K562 (cell line): ENCODE measurements around the gene TLX2. TPM values are rescaled to one million over a fixed set of nuclear protein-coding genes. Genes with fewer than 3 reads are reported as not detected.

Source experiments
- ATAC-seq: fragments of 200-7000 bp; cut with Tn5 transposase; 3 replicates; pipeline ENCODE4 v1.9.1; 2020; ENCODE audit warnings: moderate library complexity
- BruUV-seq: library from RNA; stranded (reverse); fragments of 400-500 nt; replicated peaks from 2 replicates; lab custom pipeline; 2021; lab: Mats Ljungman, UMichigan
- CTCF ChIA-PET: fragments of 300-600 bp; formaldehyde crosslinking; extraction: SDS; loops from one replicate; lab custom pipeline; 2021; ENCODE audit warnings: low intra/inter-chr PET ratio; lab: Yijun Ruan, JAX
- POLR2A ChIA-PET: fragments of 300-600, 350-650 bp; sonication (Branson Sonifier 250); formaldehyde crosslinking; extraction: SDS; loops from one replicate; lab custom pipeline; 2021; ENCODE audit warnings: antibody characterized with exemption, inconsistent platforms; lab: Yijun Ruan, JAX
- DNase-seq, 4 experiments: peaks; one replicate each; pipeline versions ENCODE4 v3.0.0 to v3.0.0-alpha.2; 2011 to 2018; ENCODE audit warnings: low spot score in 3 of 4, mixed read lengths in 3 of 4; ENCODE audit errors: extremely low read depth in 1 of 4
- FAIRE-seq: peaks from 2 replicates; lab custom pipeline; 2011; peaks lifted over from hg19 to GRCh38; lab: Jason Lieb, UNC
- H2AFZ ChIP-seq: 2 replicates; pipeline ENCODE4 v1.6.0; 2011; ENCODE audit warnings: low read depth, low read length, control low read depth, inconsistent platforms
- H3K27ac ChIP-seq: fragments of 200-600 bp; 3 replicates; pipeline ENCODE4 v1.8.0; 2011; ENCODE audit warnings: low read depth, mild to moderate bottlenecking, control low read depth, inconsistent platforms, low read length, moderate library complexity, mixed read lengths; ENCODE audit errors: extremely low read depth
- H3K27me3 ChIP-seq, 2 experiments: fragments of 300-600 bp in 1 of 2; 2 replicates in 1 of 2; 3 replicates in 1 of 2; pipeline versions ENCODE4 v1.6.0 to v1.8.0; 2011; ENCODE audit warnings: inconsistent platforms in 2 of 2, low read length in 2 of 2, mild to moderate bottlenecking in 1 of 2, mixed read lengths in 1 of 2, moderate library complexity in 1 of 2; ENCODE audit not compliant: control insufficient read depth in 2 of 2, insufficient read depth in 2 of 2
- H3K36me3 ChIP-seq: fragments of 300-600 bp; 3 replicates; pipeline ENCODE4 v1.8.0; 2011; ENCODE audit warnings: mild to moderate bottlenecking, low read length, inconsistent platforms; ENCODE audit not compliant: control insufficient read depth, insufficient read depth
- H3K4me1 ChIP-seq, 2 experiments: fragments of 200-600 bp in 1 of 2; replicated peaks in 1 of 2; 2 replicates in 1 of 2; 3 replicates in 1 of 2; pipeline versions ENCODE4 v1.5.1 to v1.8.0; 2011; ENCODE audit warnings: inconsistent platforms in 2 of 2, low read length in 2 of 2, mild to moderate bottlenecking in 1 of 2, mixed read lengths in 1 of 2, moderate library complexity in 1 of 2; ENCODE audit not compliant: control insufficient read depth in 2 of 2, insufficient read depth in 2 of 2
- H3K4me2 ChIP-seq: 2 replicates; pipeline ENCODE4 v1.6.1; 2011; ENCODE audit warnings: low read length, control low read depth, inconsistent platforms, mixed read lengths; ENCODE audit not compliant: insufficient read depth
- H3K4me3 ChIP-seq: fragments of 200-600 bp; sonication (generic), shearing (Covaris generic); 2 replicates; pipeline ENCODE4 v1.5.1; 2016; ENCODE audit warnings: control low read depth, inconsistent platforms
- H3K79me2 ChIP-seq: fragments of 200-600 bp; 3 replicates; pipeline ENCODE4 v1.8.0; 2011; ENCODE audit warnings: low read length, inconsistent platforms; ENCODE audit not compliant: control insufficient read depth, insufficient read depth
- H3K9ac ChIP-seq, 2 experiments: 2 replicates each; pipeline versions ENCODE4 v1.6.0 to v1.6.1; 2011; ENCODE audit warnings: low read depth in 2 of 2, low read length in 2 of 2, control low read depth in 1 of 2, inconsistent platforms in 1 of 2, mild to moderate bottlenecking in 1 of 2, mixed read lengths in 1 of 2; ENCODE audit not compliant: insufficient read depth in 1 of 2
- H3K9me1 ChIP-seq: one replicate; pipeline ENCODE4 v1.6.0; 2011; ENCODE audit warnings: inconsistent platforms, mild to moderate bottlenecking, low read length, moderate library complexity; ENCODE audit not compliant: control insufficient read depth, insufficient read depth
- H3K9me3 ChIP-seq: replicated peaks from 2 replicates; pipeline ENCODE4 v1.5.1; 2011; ENCODE audit warnings: low read depth, low read length, inconsistent platforms; ENCODE audit not compliant: control insufficient read depth, insufficient read depth
- H4K20me1 ChIP-seq: replicated peaks from 2 replicates; pipeline ENCODE4 v1.6.1; 2011; ENCODE audit warnings: low read length, inconsistent platforms, mixed read lengths; ENCODE audit not compliant: control insufficient read depth, insufficient read depth
- BCOR ChIP-seq: fragments of 450-650 bp; IDR thresholded peaks from 2 replicates; pipeline ENCODE4 v1.6.1; 2016
- C11orf30 ChIP-seq: fragments of 450-650 bp; IDR thresholded peaks from 2 replicates; pipeline ENCODE4 v1.6.1; 2016; ENCODE audit warnings: low read depth, mild to moderate bottlenecking
- CBX8 ChIP-seq: fragments of 200-600 bp; sonication (generic); IDR thresholded peaks from 2 replicates; pipeline ENCODE4 v1.6.1; 2012; ENCODE audit warnings: borderline replicate concordance, mixed run types, low read depth, mild to moderate bottlenecking, moderate library complexity, mixed read lengths, low read length, control low read depth, inconsistent platforms; ENCODE audit not compliant: poor library complexity, severe bottlenecking; ENCODE audit errors: extremely low read depth
- CC2D1A ChIP-seq: fragments of 450-650 bp; IDR thresholded peaks from 2 replicates; pipeline ENCODE4 v1.6.1; 2017; ENCODE audit warnings: mild to moderate bottlenecking
- CREBBP ChIP-seq: IDR thresholded peaks from one replicate; pipeline ENCODE4 v1.6.1; 2012; ENCODE audit warnings: low read depth, mild to moderate bottlenecking, control low read depth, inconsistent platforms, low read length
- ETS2 ChIP-seq: IDR thresholded peaks from 2 replicates; pipeline ENCODE4 v1.6.1; 2016; ENCODE audit warnings: borderline replicate concordance, missing genetic modification characterization, mild to moderate bottlenecking, moderate library complexity, missing compliant biosample characterization; ENCODE audit not compliant: poor library complexity, severe bottlenecking
- GTF2E2 ChIP-seq: fragments of 200-800 bp; sonication (Bioruptor generic); IDR thresholded peaks from 2 replicates; pipeline ENCODE4 v1.6.1; 2016; ENCODE audit warnings: missing genetic modification characterization, missing compliant biosample characterization
- HDAC8 ChIP-seq: fragments of 450-650 bp; IDR thresholded peaks from 2 replicates; pipeline ENCODE4 v1.6.1; 2016; ENCODE audit warnings: mild to moderate bottlenecking, missing genetic modification characterization, moderate library complexity, missing compliant biosample characterization
- ID3 ChIP-seq, 2 experiments: fragments of 250-450 bp in 1 of 2; fragments of 450-650 bp in 1 of 2; sonication (Bioruptor Pico) in 1 of 2; IDR thresholded peaks; 2 replicates each; pipeline versions ENCODE4 v1.6.1 to v1.8.0; 2016 to 2021; ENCODE audit warnings: mild to moderate bottlenecking in 2 of 2, moderate library complexity in 2 of 2, missing compliant biosample characterization in 1 of 2, missing genetic modification characterization in 1 of 2
- MEIS2 ChIP-seq: fragments of 450-650 bp; IDR thresholded peaks from 2 replicates; pipeline ENCODE4 v1.6.1; 2014; ENCODE audit warnings: mild to moderate bottlenecking; ENCODE audit not compliant: partially characterized antibody
- SMARCE1 ChIP-seq: fragments of 450-650 bp; IDR thresholded peaks from 2 replicates; pipeline ENCODE4 v1.7.1; 2016; ENCODE audit warnings: mild to moderate bottlenecking
- TGIF2 ChIP-seq: sonication (generic); formaldehyde crosslinking; IDR thresholded peaks from 2 replicates; pipeline ENCODE4 v1.8.1; 2022; ENCODE audit warnings: mild to moderate bottlenecking, missing genetic modification reagents, moderate library complexity
- YY1 ChIP-seq, 3 experiments: IDR thresholded peaks; 2 replicates each; pipeline ENCODE4 v1.6.1; 2011; ENCODE audit warnings: low read length in 2 of 3, mild to moderate bottlenecking in 2 of 3, moderate library complexity in 2 of 3, borderline replicate concordance in 1 of 3, control low read depth in 1 of 3, low read depth in 1 of 3; ENCODE audit not compliant: insufficient read depth in 3 of 3, insufficient replicate concordance in 2 of 3, control insufficient read depth in 1 of 3, insufficient read length in 1 of 3; ENCODE audit errors: extremely low read depth in 1 of 3
- ZC3H8 ChIP-seq: fragments of 450-650 bp; IDR thresholded peaks from 2 replicates; pipeline ENCODE4 v1.6.1; 2017
- ZNF551 ChIP-seq: fragments of 250-450 bp; sonication (Bioruptor Pico); IDR thresholded peaks from 2 replicates; pipeline ENCODE4 v1.5.0; 2021; ENCODE audit warnings: mild to moderate bottlenecking, moderate library complexity
- WGBS: fragments of 100-300 bp; shearing (Covaris generic); methylation state at CpG from one replicate; pipeline ENCODE4 v1.1.6; 2016; ENCODE audit warnings: low coverage, mixed read lengths; ENCODE audit not compliant: insufficient coverage; ENCODE audit errors: missing lambda C conversion rate; 5-methylcytosine and 5-hydroxymethylcytosine counted together
- in situ Hi-C: fragments of 300-500 bp; cut with MboI; formaldehyde crosslinking; loops from 4 replicates; pipeline ENCODE4 v1.15.0; 2018; ENCODE audit warnings: inconsistent platforms, mixed read lengths
- intact Hi-C: fragments of 100-400 bp; cut with micrococcal nuclease; formaldehyde crosslinking; loops from 2 replicates; pipeline ENCODE4 v1.14.2; 2022
- polyA plus RNA-seq, 8 experiments: library from polyadenylated mRNA; depleted of rRNA in 4 of 8; stranded (reverse) in 5 of 8; unstranded in 3 of 8; fragments of >200 nt; fragmentation: Nextera tagmentation in 2 of 8; fragmentation: Illumina TruSeq in 1 of 8; extraction: Ambion mirVana in 2 of 8; extraction: Trizol in 1 of 8; gene quantifications; 2 replicates each; pipeline versions ENCODE4 v1.2.1 to v1.2.3, GENCODE V29; 2011 to 2014; ENCODE audit warnings: inconsistent platforms in 1 of 8, missing spikeins in 1 of 8
- total RNA-seq, 7 experiments: library from RNA; depleted of rRNA in 6 of 7; stranded (reverse); fragments of >200 nt in 6 of 7; fragmentation: Illumina TruSeq in 2 of 7; extraction: Trizol in 2 of 7; gene quantifications; 2 replicates each; pipeline versions ENCODE4 v1.2.1 to v1.2.3, GENCODE V29; 2011 to 2021; ENCODE audit warnings: low replicate concordance in 1 of 7
- TF ChIP-seq, protein P1 (sequence below): fragments of 150-350 bp; conservative IDR thresholded peaks from 2 replicates; pipeline ENCODE4 v1.6.1; 2014; ENCODE audit warnings: low read length

TLX2 gene
- total and polyA plus RNA-seq, 9 of the 15 experiments (the other 6 are each of a cell fraction or from before 2014, with no cell fraction given), result not detected

GRCh38 chr2:74493546-74493945, 20.7 kb upstream of the TLX2 start:
- Histone ChIP-seq H3K79me2 (no peaks in the 10 kb centered on the region), H3K27me3 (no peaks in the 10 kb centered on the region), H3K9me1 (no peaks in the 10 kb centered on the region), H3K9me3 (no peaks in the 10 kb centered on the region), H3K36me3 (peaks cover 50% of the 10 kb centered on the region; the same call in 2 of the 3 replicates), H3K4me3 (no peak overlapping the region), H3K4me1 (peaks cover 4 to 15% of the 10 kb centered on the region in 2 experiments; a peak in 4 of 5 replicates), H2AFZ (no peak overlapping the region), H3K27ac (no peak overlapping the region), H4K20me1 (no peaks in the 10 kb centered on the region), H3K4me2 (no peak overlapping the region), H3K9ac (no peak overlapping the region)
- FAIRE-seq (no peak), DNase-seq (no peak), ATAC-seq (no peak)
- TSS peak; percentile 11 for BruUV-seq
- ChIA-PET POLR2A (interaction anchor here (0.7 to 1.3 kb wide), 6 partner anchors 8 to 102 kb away, joined by 3 to 4 read pairs (median 4); partner anchors contain the start of gene DQX1), CTCF (no interaction called here)
- intact Hi-C loops, result no loop called here
- in situ Hi-C loops, result no loop called here
- WGBS, result 64% methylated on average over 3 of the region's 3 CpGs
- TF ChIP-seq ZNF551 (CRISPR knock-in tag) (no peak), SMARCE1 (no peak), GTF2E2 (no peak), BCOR (no peak), CBX8 (no peak), TGIF2 (CRISPR knock-in tag) (no peak), CREBBP (no peak), ZC3H8 (no peak), ETS2 (tag) (no peak), CC2D1A (no peak), HDAC8 (tag) (no peak), YY1 (IDR thresholded peaks at IDR 0.05; ENCODE audit: borderline replicate concordance in 1 of 3, control insufficient read depth in 1 of 3, extremely low read depth in 1 of 3, insufficient read depth in 3 of 3, insufficient read length in 1 of 3, insufficient replicate concordance in 2 of 3, low read depth in 1 of 3, low read length in 2 of 3) (no peak), C11orf30 (no peak), MEIS2 (no peak), ID3 (CRISPR knock-in tag; IDR thresholded peaks at IDR 0.05) (no peak), ID3 (tag; IDR thresholded peaks at IDR 0.05) (no peak)
- TF ChIP-seq, protein P1, sequence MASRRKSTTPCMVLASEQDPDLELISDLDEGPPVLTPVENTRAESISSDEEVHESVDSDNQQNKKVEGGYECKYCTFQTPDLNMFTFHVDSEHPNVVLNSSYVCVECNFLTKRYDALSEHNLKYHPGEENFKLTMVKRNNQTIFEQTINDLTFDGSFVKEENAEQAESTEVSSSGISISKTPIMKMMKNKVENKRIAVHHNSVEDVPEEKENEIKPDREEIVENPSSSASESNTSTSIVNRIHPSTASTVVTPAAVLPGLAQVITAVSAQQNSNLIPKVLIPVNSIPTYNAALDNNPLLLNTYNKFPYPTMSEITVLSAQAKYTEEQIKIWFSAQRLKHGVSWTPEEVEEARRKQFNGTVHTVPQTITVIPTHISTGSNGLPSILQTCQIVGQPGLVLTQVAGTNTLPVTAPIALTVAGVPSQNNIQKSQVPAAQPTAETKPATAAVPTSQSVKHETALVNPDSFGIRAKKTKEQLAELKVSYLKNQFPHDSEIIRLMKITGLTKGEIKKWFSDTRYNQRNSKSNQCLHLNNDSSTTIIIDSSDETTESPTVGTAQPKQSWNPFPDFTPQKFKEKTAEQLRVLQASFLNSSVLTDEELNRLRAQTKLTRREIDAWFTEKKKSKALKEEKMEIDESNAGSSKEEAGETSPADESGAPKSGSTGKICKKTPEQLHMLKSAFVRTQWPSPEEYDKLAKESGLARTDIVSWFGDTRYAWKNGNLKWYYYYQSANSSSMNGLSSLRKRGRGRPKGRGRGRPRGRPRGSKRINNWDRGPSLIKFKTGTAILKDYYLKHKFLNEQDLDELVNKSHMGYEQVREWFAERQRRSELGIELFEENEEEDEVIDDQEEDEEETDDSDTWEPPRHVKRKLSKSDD, result no peak
